Measurements from ENCODE around the gene ZIC1. TPM values are rescaled to one million over a fixed set of nuclear protein-coding genes. Genes with fewer than 3 reads are reported as not detected.

The ZIC1 gene
- polyA plus RNA-seq, 1 donor (not counting 4 experiments of a cell fraction or from before 2014, with no cell fraction given), result not detected

DNA sequence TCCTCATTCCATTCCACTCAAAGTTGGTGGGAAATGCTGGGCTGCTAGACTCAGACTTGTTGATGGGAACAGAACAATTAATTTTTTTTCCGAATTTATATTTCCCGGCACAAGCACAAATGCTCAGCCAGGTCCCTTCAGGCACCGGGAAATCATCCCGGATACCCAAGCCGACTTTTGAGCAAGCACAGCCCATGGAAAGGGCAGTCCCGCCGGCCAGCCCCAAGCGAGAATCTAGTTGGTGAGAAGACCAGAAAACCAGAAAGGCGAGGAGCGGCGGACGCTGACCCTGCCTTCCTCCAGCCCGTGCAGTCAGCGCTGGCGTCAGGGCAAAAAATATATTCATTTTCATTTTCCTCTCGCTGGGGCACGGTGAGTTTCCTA is 2.1 kb upstream of the ZIC1 start:
- no peak for FAIRE-seq
- dilution Hi-C loops (cut with MboI; ENCODE audit: extremely low pct_ligation_motif_present, low sequenced_read_pairs), result no loop called here

GRCh38 chr3:147407498-147408187 is 1.5 kb upstream of the ZIC1 start:
- Histone ChIP-seq H3K27me3 (ENCODE audit: control insufficient read depth, extremely low read depth, insufficient read depth, low read length) (peaks cover 86% of the 10 kb centered on the region), H2AFZ (ENCODE audit: control insufficient read depth, low read length) (no peak overlapping the region), H3K9me1 (ENCODE audit: control insufficient read depth, extremely low read depth, insufficient read depth, low read length) (no peaks in the 10 kb centered on the region), H4K20me1 (ENCODE audit: control insufficient read depth, extremely low read depth, insufficient read depth, low read length) (no peaks in the 10 kb centered on the region), H3K4me3 (ENCODE audit: control insufficient read depth in 2 of 3, extremely low read depth in 1 of 3, insufficient read depth in 2 of 3, low read depth in 1 of 3, low read length in 3 of 3) (no peak overlapping the region), H3K4me1 (ENCODE audit: control insufficient read depth, extremely low read depth, insufficient read depth, low read length) (peaks cover 4% of the 10 kb centered on the region), H3K4me2 (ENCODE audit: control insufficient read depth, extremely low read depth, insufficient read depth, low read depth, low read length) (no peak overlapping the region), H3K9ac (ENCODE audit: control insufficient read depth, extremely low read depth, insufficient read depth, low read length) (no peak overlapping the region), H3K9me3 (ENCODE audit: control insufficient read depth, low read depth, low read length) (peaks cover 9% of the 10 kb centered on the region), H3K36me3 (ENCODE audit: control insufficient read depth in 2 of 2, extremely low read depth in 1 of 2, insufficient read depth in 2 of 2, low read length in 2 of 2) (no peaks in the 10 kb centered on the region), H3K27ac (ENCODE audit: control insufficient read depth, insufficient read depth, low read length) (no peak overlapping the region), H3K79me2 (ENCODE audit: control insufficient read depth, insufficient read depth, low read length) (no peaks in the 10 kb centered on the region)
- TF ChIP-seq, protein P1, sequence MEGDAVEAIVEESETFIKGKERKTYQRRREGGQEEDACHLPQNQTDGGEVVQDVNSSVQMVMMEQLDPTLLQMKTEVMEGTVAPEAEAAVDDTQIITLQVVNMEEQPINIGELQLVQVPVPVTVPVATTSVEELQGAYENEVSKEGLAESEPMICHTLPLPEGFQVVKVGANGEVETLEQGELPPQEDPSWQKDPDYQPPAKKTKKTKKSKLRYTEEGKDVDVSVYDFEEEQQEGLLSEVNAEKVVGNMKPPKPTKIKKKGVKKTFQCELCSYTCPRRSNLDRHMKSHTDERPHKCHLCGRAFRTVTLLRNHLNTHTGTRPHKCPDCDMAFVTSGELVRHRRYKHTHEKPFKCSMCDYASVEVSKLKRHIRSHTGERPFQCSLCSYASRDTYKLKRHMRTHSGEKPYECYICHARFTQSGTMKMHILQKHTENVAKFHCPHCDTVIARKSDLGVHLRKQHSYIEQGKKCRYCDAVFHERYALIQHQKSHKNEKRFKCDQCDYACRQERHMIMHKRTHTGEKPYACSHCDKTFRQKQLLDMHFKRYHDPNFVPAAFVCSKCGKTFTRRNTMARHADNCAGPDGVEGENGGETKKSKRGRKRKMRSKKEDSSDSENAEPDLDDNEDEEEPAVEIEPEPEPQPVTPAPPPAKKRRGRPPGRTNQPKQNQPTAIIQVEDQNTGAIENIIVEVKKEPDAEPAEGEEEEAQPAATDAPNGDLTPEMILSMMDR (optimal IDR thresholded peaks at IDR 0.05 in 1 of 3, IDR thresholded peaks at IDR 0.05 in 1 of 3, conservative IDR thresholded peaks at IDR 0.05 in 1 of 3; ENCODE audit: extremely low read depth in 1 of 3, insufficient read depth in 2 of 3, low read length in 3 of 3), result no peak
- TF ChIP-seq EZH2 (IDR thresholded peaks at IDR 0.05; ENCODE audit: low read length), result peak; percentile 41
- no peak for FAIRE-seq
- no peak for DNase-seq (ENCODE audit: low read depth, low spot score)
- dilution Hi-C loops (cut with MboI; ENCODE audit: extremely low pct_ligation_motif_present, low sequenced_read_pairs), result no loop called here

More for the DNA sequence above, 2.1 kb upstream of the ZIC1 start:
- no peaks in the 10 kb centered on the region for H3K9me1 ChIP-seq (ENCODE audit: control insufficient read depth, extremely low read depth, insufficient read depth, low read length)
- DNase-seq (ENCODE audit: low read depth, low spot score), result no peak
- no peak overlapping the region for H3K4me2 ChIP-seq (ENCODE audit: control insufficient read depth, extremely low read depth, insufficient read depth, low read depth, low read length)
- TF ChIP-seq, protein P1 (optimal IDR thresholded peaks at IDR 0.05 in 1 of 3, IDR thresholded peaks at IDR 0.05 in 1 of 3, conservative IDR thresholded peaks at IDR 0.05 in 1 of 3; ENCODE audit: extremely low read depth in 1 of 3, insufficient read depth in 2 of 3, low read length in 3 of 3), result no peak
- no peak for TF ChIP-seq EZH2 (IDR thresholded peaks at IDR 0.05; ENCODE audit: low read length)
- peaks cover 4% of the 10 kb centered on the region for H3K4me1 ChIP-seq (ENCODE audit: control insufficient read depth, extremely low read depth, insufficient read depth, low read length)
- peaks cover 6% of the 10 kb centered on the region for H3K9me3 ChIP-seq (ENCODE audit: control insufficient read depth, low read depth, low read length)
- no peak overlapping the region for H3K27ac ChIP-seq (ENCODE audit: control insufficient read depth, insufficient read depth, low read length)
- H3K36me3 ChIP-seq (ENCODE audit: control insufficient read depth in 2 of 2, extremely low read depth in 1 of 2, insufficient read depth in 2 of 2, low read length in 2 of 2), result no peaks in the 10 kb centered on the region
- no peak overlapping the region for H3K9ac ChIP-seq (ENCODE audit: control insufficient read depth, extremely low read depth, insufficient read depth, low read length)
- no peaks in the 10 kb centered on the region for H3K79me2 ChIP-seq (ENCODE audit: control insufficient read depth, insufficient read depth, low read length)
- H2AFZ ChIP-seq (ENCODE audit: control insufficient read depth, low read length), result no peak overlapping the region
- no peaks in the 10 kb centered on the region for H4K20me1 ChIP-seq (ENCODE audit: control insufficient read depth, extremely low read depth, insufficient read depth, low read length)
- H3K4me3 ChIP-seq (ENCODE audit: control insufficient read depth in 2 of 3, extremely low read depth in 1 of 3, insufficient read depth in 2 of 3, low read depth in 1 of 3, low read length in 3 of 3), result no peak overlapping the region
- peaks cover 80% of the 10 kb centered on the region for H3K27me3 ChIP-seq (ENCODE audit: control insufficient read depth, extremely low read depth, insufficient read depth, low read length)

Data from keratinocyte (primary cell).